Head of caudate nucleus (tissue), 42 donors: ENCODE measurements around the gene PIK3C2B.
A peak's percentile ranks its signal among the peaks of the same experiment; 100 is the strongest.
"Not testable (repeated sequence)": the region's sequence is repeated elsewhere in the genome, so short reads cannot be mapped to it uniquely, and the experiment has no call there.

Experiments
- DNase-seq, 42 donors: peaks; one replicate each; pipeline versions ENCODE4 v3.0.0 to v3.0.0-alpha.2; 2020 to 2021; ENCODE audit warnings: mixed read lengths in 7 of 42
- intact Hi-C: fragments of 100-400 bp; cut with DNase I; formaldehyde crosslinking; loops from one replicate; pipeline ENCODE4 v1.15.0; 2022

Gene PIK3C2B

DNA sequence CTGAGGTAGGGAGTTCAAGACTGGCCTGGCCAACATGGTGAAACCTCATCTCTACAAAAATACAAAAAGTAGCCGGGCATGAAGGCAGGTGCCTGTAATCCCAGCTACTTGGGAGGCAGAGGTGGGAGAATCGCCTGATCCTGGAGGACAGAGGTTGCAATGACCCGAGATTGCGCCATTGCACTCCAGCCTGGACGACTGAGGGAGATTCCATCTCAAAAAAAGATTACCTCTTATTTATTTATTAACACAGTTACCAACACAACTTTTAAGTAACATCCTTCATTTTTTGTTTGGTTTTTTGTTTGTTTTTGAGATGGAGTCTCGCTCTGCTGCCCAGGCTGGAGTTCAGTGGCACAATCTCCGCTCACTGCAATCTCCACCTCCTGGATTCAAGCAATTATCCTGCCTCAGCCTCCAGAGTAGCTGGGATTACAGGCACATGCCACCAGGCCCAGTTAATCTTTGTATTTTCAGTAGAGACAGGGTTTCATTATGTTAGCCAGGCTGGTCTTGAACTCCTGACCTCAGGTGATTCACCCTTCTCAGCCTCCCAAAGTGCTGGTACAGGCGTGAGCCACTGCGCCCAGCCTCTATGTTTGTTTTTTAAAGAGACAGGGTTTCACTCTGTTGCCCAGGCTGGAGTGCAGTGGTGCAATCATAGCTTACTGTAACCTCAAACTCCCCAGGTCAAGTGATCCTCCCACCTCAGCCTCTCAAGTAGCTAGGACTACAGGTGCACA is 7.9 kb downstream of the PIK3C2B start:
- DNase-seq, intact Hi-C loops: not testable (repeated sequence)

DNA sequence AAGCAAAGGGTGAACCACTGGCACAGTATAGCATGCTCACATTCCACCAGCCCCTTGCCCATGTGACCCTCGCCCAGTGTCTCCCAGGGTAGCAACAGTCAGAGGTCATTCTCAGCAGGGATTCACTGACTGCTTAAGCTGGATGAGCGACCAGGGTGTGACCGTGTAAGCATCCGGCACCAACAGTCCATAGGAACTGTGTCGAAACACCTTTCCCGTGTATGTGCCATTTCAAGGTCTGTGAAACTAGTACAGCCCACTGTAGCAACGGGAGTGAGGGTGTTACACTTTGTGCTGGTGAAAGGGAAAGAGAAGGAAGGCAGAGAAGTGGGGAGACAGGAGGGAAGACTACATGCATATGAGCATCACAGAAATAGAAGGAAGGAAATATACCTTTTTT is 10.8 kb downstream of the PIK3C2B start:
- no peak for DNase-seq
- intact Hi-C loops, result no loop called here

DNA sequence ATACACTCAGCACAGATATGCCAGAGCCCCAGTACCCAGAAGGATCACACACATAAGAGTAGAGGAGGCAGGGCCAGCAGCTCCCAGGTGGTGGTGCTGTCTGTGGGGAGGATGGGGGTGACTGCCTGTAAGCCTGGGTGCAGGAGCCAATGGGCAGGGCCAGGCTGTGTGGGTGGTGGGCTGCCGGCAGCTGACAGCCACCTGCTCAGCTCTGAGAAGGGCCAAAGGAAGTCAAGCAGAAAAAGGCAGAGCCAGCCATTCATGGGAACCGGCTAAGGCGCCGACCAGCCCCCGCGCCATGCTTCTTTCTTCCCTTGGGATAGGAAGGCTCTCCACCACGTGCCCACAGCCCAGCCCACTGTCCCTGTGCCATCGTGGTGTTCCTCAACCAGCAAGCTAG is 14.1 kb downstream of the PIK3C2B start:
- intact Hi-C loops, result no loop called here
- DNase-seq, result peak in 2 of 42 donors; percentile 45 to 70

DNA sequence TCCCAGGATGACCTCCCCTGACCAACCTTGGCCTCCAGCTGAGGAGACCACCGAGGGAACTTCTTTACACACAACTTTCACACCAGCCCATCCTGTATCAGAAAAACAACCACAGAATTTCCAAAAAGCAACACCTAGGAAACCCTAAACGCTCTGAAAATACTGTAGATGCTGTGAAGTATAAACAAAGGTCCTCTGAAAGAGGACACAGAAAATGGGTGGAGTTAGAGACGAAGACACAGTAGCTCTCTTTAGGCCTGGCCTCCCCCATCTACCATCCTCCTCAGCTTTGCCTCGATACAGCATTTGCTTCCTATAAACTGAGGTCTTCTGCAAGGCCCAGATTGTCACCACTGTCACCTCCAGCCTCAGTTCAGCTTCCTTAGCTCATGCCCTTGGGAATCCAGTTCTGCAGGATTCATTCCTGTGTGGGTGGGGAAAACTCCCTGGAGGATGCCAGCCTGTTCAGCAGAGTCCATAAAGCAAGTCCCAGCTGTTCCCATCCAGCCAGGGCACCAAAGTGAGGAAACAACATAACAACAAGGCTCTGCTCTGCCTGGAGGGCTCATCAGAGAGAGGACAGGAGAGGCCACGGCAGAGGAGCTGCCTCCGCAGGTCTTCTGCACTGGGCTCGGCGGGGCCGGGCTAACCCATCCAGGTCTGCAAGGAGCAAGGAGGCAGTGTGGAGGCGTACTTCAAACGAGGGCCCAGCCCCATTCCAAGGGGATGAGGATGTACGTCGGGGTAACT is 15.0 kb downstream of the PIK3C2B start:
- intact Hi-C loops, result no loop called here
- peak in 1 of 42 donors; percentile 48 for DNase-seq

DNA sequence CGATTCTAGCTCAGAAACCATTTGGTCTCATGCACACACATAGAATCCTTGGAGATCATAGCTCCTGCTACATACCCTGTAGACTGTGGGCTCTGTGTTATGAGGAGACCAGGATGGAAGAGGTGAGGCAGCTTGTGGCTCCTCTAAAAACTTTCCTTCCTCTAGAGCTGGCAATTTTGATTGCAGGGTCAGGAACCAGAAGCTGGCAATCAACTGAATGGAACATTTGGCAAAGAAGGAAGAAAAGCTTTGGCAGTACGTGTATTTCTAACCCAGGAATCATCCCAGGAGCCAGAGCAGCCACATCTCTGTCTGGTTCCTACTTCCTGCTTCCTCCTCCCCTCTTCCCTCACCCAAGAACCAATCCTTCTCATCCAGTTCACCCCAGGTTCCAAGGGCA is 15.7 kb downstream of the PIK3C2B start:
- DNase-seq, result no peak
- intact Hi-C loops, result no loop called here

DNA sequence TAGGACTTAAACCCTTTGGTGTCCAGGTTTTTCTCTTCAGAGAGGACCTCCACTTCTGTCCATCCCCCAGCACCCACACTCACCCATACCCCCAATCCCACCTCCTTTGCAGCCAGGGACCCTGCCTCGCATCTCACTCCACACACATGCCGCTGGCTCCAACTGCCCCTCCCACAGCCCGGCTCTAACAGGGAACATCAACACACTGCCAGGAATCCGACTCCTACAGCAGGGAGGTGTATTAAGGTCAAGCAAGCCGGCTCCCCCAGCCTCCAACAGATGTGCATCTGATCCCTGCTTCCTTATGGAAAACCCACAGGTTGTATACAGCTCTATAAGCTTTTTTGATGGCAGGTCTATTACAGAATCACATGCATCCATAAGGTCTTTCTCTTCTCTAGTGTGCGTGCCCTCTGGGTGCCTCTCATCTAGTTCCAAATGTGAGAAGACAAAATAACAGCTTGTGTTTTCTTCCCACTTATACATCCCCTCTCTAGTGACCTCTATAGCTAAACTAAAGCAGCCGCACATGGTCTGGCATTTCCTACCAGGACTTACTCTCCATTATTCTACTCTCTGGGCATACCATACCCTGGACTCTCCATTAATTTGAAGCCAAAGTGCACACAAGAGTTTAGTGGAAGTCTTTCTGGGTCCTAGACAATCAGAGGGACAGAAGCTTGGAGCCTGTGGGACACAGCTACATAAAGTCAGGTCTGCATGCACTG is 16.3 kb downstream of the PIK3C2B start:
- DNase-seq, result peak in 1 of 42 donors; percentile 61

DNA sequence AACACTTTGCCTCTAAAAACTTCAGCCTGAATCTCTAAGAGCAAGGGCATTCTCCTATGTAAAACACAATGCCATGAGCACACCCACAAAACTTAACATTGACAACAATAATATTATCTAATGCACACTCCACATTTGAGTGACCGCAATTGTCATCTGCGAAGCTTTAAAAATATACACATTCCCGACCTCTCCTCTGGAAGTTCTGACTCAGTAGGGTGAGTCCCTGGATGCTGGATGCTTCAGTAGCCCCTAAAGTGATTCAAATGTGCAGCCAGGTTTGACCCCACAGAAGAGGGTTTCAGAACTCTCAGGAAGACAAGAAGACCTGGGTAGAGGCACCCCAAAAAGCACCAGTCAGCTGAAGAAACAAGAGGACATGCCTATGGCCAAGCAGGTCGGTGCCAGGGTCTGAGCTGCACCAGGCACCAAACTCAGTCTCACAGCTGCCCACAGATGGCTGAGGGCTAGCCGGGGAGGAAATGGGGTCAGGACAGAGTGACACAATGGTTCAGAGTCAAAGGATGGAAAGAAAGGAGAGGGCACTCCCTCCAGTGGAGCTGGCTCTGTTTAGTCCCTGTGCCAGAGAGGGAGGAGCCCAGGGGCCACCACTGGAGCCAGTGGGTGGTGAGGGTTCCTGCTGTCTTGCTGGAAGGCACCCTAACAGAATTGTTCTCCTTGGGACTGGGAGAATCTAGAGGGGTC is 17.4 kb downstream of the PIK3C2B start:
- peak; percentile 59 to 93 (median 83) for DNase-seq
- intact Hi-C loops, result no loop called here

More for the DNA sequence above, 16.3 kb downstream of the PIK3C2B start:
- intact Hi-C loops, result no loop called here

DNA sequence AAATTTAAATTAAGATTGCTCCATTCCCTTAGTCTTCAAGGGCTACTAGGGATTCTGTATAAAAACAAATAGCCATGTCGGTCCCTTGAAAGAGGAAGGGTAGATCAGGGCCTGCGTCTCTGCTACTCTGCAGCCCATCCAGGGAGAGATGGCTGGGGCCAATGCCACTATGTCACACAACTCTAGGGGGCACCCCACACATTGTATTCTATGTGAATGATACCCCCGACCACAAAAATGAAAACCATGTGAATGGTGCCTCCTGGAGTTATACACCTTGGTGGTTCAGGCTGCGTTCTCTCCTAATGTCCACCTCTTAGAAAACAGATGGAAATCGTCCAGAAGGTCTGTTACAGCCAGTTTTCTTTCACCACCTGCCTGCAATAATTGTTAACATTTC is 18.0 kb downstream of the PIK3C2B start:
- peak in 1 of 42 donors; percentile 58 for DNase-seq
- intact Hi-C loops, result no loop called here

DNA sequence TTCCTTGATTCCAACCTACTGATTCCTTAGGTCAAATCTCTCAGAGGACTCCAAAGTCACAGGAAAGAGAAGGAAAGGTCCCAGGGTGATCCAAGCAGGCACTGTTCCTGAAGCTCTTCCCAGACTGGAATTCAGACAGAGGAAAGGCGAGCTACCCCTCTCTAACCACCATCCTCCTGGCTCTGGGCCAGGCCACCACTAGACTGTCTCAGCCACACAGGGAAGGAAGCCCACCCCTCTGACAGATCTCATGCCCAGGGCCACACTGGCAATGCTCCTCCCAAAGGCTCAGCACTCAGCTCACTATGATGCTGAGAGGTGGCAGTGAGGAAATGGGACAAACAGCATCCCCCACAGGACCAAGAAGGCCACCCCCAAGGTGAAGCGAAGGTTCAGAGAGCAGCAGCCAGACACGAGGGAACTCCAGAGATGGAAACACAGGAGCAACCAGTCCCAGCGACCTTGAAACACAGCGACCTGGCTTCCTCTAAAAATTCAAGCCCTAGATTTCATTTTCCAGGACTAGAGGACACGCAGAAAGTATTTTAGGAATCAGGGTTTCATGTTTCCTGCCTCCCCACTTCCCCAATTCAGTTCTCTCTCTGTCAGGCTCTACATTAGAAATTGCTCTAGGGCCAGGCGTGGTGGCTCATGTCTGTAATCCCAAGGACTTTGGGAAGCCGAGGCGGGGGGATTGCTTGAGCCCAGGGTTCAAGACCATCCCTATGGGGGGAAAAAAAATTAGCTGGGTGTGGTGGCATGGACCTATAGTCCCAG is 18.8 kb downstream of the PIK3C2B start:
- no peak for DNase-seq
- intact Hi-C loops, result no loop called here

DNA sequence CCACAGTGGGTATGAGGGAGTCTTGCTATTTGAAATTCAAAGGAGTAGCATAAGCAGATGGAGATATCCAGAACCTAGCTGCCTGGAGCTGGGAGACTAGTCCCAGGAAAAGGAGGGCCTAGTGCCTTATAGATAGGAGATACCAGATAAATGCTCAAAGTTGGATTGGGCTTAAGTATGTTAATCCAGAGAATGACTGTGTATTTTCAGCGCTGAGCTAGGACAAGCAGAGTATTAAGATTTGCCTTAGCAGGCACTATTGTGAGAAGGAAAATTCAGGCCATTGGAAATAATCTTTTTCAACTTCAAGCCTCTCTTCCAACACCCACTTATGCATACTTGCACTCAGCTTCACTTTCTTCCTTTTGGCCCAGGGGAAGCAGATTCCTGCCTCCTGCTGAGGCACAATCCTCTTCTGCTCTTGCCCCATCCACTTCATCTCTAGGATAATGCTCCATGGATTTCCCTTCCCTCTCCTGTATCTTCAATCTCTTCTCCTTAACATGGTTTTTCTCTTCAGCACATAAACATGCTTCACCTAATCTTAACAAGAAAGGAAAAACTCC is 21.1 kb downstream of the PIK3C2B start:
- no peak for DNase-seq
- intact Hi-C loops, result no loop called here

DNA sequence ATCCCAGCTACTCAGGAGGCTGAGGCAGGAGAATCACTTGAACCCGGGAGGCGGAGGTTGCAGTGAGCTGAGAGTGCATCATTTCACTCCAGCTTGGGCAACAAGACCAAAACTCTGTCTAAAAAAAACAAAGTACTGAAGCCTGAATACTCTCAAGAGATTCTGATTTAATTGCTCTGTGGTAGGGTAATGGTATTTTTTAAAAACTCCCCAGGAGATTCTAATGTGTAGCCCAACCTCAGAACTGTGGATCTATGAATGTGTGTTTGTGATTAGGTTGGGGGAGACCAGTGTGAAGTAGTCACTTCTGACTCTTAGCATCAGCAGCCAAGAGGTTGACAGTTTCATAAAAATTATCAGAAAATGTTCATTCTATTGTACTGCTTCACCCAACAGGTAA is 21.9 kb downstream of the PIK3C2B start:
- intact Hi-C loops, result no loop called here
- DNase-seq, result no peak

DNA sequence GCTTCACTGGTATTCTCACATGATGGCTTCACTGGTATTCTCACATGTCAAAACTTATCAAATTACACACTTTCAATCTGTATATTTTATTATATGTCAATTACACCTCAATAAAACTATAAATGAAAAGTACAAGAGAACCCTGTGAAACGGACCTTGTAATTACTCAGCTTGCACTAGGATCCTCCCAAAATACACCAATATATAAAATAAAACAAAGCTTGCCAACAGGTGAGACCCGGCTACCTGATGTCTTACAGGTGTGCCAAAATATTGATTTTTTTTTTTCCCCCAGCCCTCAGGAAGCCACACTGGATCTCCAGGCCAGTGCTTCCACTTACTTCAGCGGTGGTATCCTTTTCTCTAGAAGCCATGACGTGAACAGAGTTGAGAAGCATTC is 22.9 kb downstream of the PIK3C2B start:
- intact Hi-C loops, result no loop called here
- no peak for DNase-seq

DNA sequence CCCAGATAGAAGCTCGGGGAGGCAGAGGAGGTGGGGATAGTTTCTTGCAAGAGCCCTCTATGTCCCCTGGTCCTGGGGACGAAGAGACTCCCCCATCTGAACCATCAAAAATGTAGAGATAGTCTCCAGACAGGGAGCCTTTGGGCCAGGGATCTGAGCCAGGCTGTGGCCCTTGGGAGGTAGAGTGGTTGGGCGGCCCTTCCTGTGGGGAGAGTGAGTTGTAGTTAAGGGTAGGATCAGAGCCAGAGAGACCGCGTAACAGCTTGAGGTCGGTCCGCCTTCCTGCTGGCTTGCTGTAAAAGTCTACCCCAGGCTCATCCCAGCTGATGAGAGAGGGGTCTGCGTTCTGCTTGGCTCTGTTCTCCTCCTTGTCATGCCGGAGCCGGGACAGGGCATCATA is 25.3 kb downstream of the PIK3C2B start:
- no peak for DNase-seq
- intact Hi-C loops, result no loop called here

DNA sequence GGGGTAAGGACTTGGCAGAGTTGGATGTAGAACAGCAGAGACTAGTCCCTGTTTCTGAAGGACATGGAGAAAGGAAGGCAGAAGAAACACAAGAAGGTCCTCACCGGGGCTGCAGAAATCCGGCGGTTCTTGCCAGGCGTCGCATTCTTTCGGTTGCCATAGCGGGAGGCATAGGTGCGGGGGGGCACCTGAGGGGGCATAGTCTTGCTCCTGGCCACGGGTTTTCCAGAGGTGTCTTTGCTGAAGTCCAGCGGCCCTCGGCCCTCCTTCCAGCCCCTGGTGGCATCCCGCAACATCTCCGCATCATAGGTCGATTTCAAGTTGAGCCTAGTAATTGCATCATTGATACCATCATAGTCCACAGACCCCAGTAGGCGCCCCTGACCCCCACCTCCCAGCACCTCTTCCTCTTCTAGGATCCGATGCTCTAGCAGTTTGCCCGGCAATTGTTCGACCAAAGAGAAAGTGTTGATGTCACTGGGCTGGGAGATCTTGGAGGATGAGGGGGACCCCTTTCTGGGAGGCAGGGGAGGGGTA is 25.8 kb downstream of the PIK3C2B start:
- intact Hi-C loops, result no loop called here
- no peak for DNase-seq

DNA sequence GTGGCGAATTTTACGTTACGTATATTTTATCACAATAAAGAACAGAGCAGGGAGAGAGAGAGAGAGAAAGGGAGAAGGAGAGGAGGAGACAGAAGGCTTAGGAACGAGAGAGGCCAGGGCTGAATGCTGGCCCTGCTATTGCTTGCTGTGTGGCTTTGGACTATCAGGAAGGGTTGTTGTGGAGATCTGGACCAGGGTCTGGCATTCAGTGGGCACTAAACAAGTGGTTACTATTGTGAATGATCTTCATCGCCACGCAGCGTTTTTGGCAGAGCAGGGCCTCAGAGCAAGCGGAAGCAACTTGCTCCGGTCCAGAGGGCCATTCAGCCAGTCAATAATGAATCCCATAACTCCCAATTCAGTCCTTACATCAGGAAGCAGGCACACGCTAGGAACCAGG is 26.4 kb downstream of the PIK3C2B start:
- DNase-seq, result peak in 41 of 42 donors; percentile 35 to 87 (median 67)
- intact Hi-C loops, result no loop called here

DNA sequence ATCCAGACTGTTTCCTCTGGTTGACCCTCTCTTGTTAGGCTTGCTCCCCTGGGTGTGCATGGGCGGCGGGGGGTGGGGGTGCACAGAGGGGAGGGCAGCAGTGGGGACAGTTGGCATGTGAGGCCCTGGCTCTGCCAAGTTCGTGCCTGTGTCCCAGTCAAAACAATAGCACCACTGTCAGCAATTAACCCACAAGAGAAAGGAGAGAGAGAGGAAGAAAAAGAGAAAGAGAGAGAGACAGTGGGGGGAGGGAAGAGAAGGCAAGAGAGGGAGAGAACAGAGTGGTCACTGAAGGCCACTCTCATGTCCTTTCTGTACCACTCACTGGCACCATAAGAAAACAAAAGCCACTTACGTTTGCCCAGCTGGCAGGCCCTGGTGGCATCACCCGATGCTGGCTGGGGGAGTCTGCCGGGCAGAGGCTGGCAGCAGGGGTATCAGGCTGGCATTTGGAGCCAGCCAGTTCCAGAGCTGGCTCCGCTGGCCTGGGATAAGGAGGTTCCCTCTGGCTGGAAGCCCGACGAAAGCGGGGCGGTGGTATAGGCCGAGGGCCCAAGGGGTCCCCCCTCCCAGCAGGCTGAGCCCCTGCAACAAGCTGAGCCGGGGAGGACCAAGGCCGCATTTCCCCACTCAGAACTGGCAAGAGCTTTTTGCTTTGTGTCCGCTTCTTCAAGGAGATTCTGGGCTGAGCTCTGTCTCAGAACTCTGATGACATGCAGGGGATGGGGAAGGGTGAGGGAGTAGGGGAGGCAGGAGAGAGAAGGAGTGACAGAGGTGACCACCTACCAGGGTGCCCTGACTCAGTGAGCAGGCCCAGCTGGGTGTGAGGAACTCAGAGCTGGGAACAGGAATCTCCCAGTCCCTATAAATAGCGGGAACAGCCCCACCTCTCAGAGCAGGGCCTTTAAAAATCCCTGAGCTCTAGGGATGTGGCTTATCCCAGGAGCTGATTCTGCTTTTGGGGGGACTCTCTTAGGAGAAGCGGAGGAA is 27.9 kb downstream of the PIK3C2B start:
- intact Hi-C loops, result no loop called here
- peak; percentile 64 to 94 (median 86) for DNase-seq
